GM12801 (cell line): ENCODE results near the gene GRM7.

Source experiments
- CTCF ChIP-seq: IDR thresholded peaks from one replicate; pipeline ENCODE4 v1.5.1; 2011; ENCODE audit warnings: control low read depth; ENCODE audit not compliant: insufficient read length; ENCODE audit errors: extremely low read depth

GRM7 gene

GRCh38 chr3:7371693-7372572 lies 511.0 kb downstream of the GRM7 start:
- TF ChIP-seq CTCF: no peak

- TF ChIP-seq CTCF: no peak
Observed at GRCh38 chr3:7377103-7377502, 516.2 kb downstream of the GRM7 start.

GRCh38 chr3:7381741-7382140 lies 520.8 kb downstream of the GRM7 start:
- no peak for TF ChIP-seq CTCF

GRCh38 chr3:7382293-7383010 lies 521.5 kb downstream of the GRM7 start:
- no peak for TF ChIP-seq CTCF

GRCh38 chr3:7385635-7386034 lies 524.7 kb downstream of the GRM7 start:
- no peak for TF ChIP-seq CTCF

GRCh38 chr3:7388026-7388425 lies 527.1 kb downstream of the GRM7 start:
- TF ChIP-seq CTCF: no peak

GRCh38 chr3:7392206-7392605 lies 531.3 kb downstream of the GRM7 start:
- TF ChIP-seq CTCF: no peak
